Activated effector memory CD4-positive, alpha-beta T cell treated with anti-CD3 and anti-CD28 coated beads, Interleukin-2, amount 50 U/mL, for 16 hours (primary cell): ENCODE measurements around the gene RBM47.
"Not testable (repeated sequence)": the region's sequence is repeated elsewhere in the genome, so short reads cannot be mapped to it uniquely, and the experiment has no call there.

Source experiments
- DNase-seq: peaks from one replicate; pipeline ENCODE4 v3.0.0-alpha.2; 2020

The RBM47 gene

DNA sequence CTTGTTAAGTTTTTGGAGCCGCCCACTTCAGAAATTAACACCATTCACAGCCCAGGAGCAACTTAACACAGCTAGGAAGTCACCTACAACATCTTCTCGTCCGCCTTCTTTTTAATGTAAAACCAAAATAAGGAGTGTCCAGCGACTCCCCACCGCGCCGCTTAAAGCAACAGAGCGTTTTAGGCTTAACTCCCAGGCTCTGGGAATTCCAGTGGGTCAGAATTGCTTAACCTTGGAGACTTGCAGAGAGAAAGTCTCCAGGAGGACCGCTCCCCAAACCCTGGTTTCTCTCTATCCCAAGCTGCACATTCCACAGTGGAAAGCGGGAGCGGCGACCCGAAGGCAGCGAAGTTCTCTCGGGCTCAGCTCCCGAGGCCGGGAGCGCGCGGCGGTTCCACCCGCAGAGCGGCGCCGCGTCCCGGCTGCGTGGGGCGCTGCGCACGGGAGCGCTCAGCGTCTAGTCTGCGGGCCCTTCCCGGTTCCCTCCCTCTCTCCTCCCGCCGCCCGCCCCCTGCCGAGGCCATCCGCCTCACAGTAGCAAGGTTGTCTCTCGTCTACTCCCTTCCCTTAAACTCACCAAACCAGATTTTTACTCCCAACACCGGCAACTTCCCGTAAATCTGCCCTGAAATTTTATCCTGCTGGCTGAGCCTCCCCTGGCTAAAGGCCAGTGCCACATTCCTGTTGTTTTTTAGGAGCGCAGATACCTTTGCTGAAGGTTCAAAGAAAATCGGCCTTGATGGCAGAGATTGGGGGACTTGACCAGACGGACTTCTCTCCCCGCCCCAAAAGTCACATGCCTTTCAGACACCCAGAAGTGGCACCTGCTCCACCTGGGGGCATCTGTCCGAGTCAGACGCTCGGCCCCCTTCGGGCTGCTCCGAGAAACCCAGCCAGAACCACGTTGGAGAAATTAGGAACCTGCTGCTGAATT, at the start of gene RBM47:
TSS of gene RBM47 (minus strand) at position 464 of the 934 bp plus-strand sequence. CDS start 190,971 bp downstream, outside the sequence.
- peak; percentile 65 for DNase-seq

DNA sequence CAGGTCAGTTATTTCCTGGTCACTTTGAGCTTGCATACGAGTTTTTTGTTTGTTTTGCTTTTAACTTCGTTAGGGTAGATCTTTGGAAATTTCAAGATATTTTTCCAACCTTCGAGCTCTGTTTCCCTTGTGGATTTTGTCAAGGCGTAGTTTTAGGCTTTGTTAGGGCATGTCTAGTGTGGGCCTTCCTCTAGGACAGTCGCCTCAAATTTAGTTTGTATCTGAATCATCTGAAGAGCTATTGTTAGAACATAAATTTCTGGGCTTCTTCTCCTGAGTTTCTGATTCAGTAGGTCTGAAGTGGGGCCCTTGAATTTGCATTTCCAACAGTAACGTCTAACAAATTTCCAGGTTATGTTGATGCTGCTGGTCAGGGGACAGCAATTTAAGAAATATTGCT, 48.8 kb upstream of the RBM47 start:
- no peak for DNase-seq

DNA sequence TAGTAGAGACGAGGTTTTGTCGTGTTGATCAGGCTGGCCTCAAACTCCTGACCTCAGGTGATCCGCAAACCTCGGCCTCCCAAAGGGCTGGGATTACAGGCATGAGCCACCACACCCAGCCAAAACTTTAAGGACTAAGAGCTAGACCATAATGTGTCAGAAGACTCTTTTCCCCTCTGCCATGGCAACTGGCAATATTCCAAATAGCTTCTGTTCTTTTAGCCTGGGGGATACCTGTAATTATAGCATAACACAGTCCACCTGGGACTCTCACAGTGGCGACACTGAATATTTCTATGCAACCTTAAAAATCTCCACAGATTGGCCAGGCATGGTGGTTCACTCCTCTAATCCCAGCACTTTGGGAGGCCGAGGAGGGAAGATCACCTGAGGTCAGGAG, 45.5 kb upstream of the RBM47 start:
- no peak for DNase-seq

DNA sequence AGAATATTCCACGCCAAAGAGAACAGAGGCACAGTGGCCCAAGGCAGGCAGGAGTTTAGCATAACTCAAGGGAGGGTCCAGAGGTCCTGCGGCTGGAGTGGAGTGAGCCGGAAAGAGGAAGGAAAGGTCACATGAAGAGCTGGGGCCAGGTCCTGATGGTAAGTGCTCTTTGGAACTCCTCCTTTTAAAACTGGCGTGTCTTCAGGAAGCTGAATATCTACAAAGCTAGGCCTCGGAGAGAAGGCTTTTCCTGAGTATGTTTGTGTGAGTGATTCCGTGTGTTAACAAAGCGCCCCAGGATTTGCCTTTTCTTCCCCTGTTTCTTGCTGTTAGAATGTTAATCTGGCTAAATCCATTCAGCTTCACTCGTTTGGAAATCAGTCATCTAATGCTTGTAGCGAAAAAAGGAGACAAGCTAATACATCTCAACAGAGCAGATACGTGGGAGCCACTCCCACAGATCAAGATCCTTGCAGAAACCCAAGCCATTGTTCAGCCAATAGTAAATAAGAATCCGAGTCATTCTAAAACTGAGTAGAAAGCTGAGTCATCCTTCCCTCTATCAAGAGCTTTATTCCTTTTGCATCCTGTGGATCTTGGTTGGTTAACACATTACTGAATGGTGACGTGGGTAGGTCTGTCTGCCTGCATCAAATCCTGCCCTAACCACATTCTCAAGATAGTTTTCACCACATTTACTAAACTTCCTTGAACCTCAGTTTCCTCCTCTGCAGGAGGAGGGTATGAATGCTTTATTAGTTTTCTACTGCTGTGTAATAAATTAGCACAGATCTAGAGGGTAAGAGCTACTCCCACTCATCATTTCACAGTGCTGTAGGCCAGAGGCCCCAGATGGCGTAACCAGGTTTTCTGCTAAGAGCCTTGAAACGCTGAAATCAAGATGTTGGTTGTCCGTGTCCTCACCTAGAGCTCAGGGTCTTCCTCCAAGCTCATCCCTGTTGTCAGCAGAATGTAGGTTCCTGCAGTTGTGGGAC, 43.2 kb upstream of the RBM47 start:
- peak; percentile 78 for DNase-seq

DNA sequence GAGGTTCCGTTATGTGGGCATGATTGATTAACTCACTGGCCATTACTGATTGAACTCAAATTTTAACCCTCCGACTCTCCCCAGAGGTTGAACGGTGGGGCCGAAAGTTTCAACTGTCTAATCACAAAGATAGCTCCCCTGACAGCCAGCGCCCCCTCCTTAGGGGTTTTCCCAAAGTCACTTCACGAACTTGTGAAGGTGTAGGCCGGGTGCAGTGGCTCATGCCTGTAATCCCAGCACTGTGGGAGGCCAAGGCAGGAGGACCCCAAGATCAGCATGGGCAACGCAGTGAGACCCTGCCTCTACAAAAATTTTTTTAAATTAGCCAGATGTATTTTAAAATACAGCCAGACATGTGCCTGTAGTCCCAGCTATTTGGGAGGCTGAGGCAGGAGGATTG, 39.8 kb upstream of the RBM47 start:
- no peak for DNase-seq

DNA sequence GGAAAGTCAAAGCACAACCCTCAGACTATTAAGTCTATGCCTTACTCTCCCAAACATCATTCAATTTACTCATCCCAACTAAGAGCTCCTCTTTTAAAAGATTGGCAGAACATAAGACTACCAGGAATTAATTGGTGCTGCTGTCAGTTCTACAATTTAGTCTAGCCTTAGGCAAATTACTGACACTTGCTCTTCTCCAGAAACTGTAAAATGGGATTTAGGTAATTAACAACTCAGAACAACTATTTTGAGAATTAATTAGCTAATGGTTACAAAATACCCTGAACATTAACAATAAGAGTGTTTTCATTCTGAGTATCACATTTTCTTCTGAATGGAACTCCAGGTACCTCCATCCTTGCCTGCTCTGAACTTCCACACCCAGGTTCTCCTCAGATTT, 36.2 kb upstream of the RBM47 start:
- DNase-seq, result no peak

DNA sequence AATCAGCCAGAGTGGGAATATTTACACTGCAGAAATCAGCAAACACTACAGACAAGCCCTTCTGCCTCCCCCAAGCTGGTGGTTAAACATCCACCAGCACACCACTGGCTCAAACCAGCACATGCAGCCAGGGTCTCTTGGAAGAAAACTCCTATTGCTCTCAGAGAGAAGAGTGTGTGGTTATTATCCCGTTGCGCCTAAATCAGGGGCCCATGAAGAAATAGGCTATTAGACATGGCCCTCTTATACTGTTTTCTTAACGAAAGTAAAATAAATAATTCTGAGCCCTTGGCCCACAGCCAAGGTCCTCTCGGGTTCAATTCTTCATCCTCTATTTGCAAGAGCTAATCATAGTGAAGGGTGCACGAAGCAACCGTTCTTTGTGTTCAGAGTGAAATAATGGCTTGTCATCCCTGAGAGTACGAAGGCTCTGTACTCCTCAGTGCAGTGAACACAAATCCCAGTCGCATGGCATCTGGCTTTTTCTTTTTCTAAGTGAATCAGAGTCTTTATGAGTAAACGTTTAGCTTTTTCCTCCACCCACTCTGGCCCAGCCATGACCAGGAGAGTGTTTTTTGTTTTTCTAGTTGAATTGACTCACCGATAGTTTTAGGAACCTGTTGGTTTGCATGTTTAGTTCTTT, 33.4 kb upstream of the RBM47 start:
- DNase-seq, result peak; percentile 71

DNA sequence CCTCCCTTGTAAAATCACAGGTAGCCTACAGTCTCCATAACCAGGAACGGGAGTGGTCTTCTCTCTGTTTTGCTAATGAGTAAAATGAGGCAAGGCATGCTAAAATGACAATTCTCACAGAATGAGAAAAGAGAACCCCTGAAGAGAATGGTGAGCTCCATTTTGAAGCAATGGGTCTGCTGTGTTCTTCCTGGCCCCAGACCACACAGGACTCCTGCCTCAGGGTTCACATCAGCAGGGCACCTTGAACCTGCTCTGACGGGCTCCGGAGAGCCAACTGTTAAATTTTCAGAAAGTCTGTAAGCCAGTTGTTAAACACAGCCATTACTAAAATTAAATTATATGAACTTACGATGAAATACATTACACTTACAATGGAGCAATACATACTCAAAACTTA, 32.1 kb upstream of the RBM47 start:
- DNase-seq, result no peak

DNA sequence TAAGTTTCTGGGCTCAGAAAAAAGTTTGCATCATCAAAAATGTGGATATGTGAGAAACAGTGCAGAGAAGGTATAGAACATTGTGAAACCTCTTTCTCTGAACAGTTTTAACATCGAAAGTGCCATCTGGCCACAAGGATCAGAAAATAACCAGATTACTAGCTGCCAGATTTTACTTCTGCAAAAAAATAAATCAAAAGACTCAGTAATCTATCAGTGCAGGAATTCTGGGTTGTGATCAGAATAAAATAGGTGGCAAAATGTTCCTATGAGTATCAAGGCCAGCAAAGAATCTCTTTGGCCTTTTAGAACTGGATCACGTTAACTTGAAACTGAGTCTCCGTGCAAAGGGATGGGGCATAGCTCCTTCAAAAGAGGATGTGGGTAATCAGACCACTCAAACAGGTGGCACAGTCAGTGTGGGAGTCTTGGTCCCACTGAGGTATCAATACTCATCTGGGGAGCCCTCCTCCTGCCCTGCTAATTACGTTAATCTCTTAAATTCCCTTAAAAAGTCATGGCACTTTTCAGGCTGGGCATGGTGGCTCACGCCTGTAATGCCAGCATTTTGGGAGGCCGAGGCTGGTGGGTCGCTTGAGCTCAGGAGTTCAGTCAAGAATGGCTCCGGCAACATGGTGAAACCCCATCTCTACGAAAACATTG, 26.7 kb upstream of the RBM47 start:
- DNase-seq, result no peak

DNA sequence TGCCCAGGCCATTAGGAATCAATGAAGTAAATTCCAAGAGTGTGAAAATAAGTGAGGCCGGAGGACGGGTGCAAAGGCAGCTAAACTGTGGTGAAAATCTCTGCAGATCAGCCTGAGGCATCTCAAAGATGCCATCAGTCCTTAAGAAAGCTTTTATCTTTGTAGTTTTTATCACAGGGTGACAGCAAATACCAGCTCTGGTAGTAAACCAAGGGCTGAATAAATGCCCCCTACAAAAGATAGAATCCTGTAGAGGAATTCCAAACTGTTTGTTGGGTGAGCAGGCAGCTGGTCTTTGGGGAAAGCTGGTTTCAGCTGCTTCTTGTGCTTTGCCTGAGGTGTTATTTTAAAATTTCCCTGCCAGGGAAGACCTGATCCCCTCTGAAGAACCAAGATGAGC, 21.6 kb upstream of the RBM47 start:
- DNase-seq, result no peak

DNA sequence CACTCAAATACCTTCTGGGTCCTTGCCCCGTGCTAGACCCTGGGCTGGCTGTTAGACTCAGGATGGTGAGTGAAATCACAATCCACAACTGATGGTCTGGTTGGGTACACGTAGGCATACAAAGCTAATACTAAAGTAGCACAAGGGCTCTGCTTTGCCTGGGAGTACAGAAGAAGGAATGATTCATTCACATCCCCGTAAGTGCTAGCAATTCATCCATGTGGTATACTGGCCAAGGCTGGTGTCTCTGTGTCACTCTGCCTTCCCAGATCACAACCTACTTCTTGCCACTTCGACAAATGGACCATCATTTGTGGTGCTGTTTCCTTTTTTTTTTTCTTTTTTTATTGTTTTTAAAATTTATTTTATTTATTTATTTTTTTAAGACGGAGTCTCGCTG, 19.7 kb upstream of the RBM47 start:
- no peak for DNase-seq

DNA sequence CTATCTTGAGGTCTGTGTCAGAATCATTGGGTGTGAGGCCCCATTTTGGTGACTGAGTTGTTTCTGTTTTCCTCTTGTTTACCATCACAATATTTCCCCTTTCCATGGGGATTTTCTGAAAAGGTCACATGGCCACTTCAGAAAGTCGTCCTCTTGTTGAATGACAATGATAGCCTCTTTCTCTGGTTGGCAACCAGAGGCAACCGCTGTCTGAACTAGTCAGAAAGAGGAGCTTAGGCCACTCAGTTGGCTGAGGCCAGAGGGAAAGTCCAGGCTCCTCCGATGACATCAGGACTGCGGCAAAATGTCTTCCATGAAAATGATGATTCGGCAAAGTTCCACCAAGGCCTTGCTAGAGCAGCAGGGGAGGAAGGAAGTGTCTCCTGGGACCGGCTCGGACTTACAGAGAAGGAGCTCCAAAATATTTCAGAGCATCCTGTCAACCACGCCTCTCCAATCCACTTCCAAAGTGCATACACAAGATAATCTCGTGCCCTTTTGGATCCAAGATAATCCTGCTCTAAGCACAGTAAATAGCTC, 19.1 kb upstream of the RBM47 start:
- DNase-seq, result no peak

DNA sequence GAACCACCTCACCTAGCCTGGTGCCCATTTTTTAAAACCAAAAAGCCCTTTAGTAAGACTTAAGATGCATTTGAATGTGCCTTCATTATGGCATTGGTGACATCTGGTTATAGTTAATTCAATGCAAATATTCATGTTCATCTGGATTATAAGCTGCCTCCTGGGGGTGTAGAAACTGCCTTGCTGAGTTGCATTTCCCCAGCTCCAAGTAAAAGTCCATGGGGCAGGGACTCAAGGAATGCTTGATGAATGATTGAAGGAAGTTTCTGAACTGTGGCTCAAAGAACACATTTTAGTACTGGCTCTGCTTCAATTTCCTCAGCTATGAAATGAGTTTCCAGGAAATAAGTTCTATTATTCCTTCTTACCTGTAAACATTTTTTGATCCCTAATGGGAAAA, 18.5 kb upstream of the RBM47 start:
- DNase-seq, result no peak

DNA sequence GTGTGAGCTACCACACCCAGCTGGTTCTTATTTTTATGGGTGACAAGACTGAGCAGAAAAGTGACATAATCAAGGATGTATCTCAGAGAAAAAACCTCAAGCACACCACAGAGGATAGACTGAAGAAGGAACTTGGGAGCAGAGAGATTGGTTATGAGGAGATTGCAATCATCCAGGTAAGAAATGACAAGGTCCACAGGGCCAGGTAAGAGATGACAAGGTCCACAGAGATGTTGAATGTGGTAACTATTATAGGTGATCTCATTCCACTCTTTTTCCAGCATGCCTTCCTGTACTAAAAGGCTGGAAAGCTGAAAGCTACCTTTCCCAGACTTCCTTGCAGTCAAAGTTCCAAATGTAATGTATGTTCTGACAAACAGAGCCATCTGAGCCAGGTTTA, 15.9 kb upstream of the RBM47 start:
- DNase-seq, result no peak

DNA sequence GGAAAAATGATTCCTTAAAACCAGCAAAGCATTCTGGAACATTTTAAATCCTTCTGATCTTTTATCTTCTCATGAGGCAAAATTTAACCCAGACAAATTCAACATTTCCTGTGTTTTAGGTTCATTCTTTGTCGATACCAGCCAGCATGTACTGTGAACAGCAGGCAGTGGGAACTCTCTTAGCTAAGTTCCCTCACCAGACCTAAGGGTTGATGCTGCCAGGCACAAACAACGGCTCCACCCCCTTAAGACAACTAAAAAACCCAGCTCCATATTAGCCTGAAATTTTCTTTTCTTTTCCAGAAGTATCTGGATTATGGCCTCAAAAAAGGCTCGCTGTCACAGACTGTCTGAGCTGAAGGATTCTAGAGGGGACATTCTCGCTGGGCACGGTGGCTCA, 2.4 kb upstream of the RBM47 start:
- no peak for DNase-seq

DNA sequence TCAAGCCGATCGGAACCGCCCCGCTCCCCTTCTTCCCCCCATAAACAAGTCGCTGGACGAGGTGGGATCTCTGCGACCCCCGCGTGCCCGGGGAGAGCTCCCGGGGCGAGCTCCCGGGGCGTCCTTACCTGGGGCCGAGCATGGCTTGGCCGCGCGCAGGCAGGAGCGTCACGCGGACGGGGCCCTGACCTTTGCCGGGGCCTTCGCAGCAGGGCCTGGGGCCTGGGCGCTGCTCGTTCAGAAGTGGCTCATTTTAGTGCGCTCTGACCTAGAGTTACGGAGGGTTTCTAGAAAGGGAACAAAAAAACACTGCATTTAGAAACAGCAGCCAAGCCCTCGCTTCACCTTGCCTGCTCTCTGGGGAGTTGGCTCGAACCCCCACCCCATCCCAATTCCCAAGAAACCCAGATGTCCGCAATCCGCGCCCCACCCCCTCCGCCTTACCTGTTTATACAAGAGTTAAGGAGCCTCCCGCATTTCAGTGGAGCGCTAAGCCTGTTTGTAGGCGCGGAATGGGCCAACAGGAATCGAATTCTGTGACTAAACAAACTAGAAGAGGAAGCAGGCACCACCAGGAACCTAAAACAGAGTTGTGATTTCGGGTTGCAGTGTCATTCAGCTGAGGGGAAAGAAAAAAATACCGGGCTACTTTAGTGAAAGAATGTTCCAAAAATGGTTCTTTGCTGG, 814 bp upstream of the RBM47 start:
- DNase-seq, result no peak

DNA sequence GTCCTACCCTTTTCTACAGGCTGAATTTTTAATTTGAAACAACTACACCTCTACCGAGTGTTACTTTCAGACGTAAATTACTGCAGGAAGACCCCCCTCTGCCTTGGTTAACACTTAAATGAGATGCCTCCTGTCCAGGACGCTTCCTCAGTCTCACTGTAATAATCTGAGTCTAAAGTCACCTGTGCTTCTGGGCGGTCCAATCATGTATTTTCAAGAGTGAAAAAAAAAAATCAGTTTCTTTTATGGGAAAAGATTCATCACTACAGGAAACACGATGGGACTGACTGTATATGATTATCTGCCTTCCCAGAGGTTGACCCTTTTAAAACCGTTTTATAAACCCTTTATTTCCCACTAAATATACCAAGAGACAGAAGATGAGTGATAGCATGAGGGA, 776 bp downstream of the RBM47 start:
- DNase-seq, result no peak

DNA sequence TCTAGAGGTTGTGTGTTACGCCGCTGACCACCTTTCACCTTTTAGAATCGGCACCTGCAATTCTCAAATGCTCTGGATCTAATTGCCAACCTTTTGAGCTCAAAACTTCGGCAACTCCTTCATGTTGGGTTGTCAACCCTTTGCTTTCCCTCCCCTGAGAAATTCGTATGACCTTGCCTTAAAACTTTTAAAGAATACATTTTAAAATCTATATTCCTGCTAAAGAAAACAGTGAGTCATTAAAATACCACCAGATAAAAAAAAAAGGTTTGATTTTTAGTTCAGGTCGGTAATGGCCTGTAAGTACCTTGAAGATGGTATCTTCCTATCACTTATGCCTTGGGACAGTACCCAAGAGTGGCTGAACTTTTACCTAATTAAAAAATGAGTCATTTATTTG, 1.3 kb downstream of the RBM47 start:
- DNase-seq, result not testable (repeated sequence)

DNA sequence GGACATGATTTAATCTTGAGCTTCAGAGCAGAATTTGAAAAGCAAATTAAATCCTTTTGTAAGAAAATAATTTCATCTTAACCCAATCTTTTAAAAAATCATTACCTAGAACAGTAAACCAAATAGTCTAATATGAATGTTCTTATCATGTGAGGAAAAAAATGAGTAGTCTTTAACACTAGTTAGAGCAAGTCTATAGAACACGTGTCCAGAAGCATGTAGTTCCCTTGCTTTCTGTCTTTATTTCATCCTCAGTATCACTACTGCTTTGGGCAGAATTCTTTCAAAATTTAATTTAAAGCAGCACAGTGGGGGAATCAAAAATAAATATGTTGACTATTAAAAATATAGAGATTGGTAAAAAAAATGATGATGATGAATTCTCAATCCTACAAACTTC, 2.1 kb downstream of the RBM47 start:
- DNase-seq, result no peak

DNA sequence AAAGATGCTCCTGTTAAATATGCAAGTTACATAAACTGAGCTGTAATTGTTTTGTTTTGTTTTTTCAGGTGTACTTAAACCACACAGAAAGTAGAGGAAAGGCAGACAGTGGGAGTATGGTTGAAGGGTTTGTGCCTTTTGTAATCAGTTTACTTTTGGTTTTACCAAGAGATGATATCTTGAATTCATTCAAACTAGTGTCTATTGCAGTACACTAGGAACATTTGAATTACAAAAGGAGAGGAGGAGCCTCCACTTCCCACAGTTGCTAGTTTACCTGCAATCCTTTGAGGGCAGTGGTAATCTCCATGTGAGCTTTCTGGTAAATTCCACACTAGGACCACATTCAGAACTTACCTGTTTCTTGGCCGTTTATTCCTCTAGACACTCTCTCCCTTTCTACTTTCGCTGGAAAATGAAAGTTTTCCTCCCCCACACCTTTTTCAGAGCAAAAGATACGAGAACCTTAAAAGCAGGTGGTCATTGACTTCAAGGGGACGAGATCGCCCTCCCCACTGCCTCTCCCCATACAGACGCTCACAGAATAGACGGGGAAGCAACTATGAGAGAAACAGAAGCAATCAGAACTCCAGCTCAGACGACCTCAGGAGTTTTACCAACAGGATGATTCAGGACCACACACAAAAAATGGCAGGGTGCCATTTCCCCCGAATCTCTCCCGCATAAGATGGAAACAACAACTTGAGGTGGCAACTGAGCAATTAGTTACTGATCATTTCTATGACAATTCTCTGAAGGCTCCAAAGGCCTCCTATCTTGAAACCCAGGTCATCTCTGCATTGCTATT, 3.3 kb downstream of the RBM47 start:
- DNase-seq, result no peak

DNA sequence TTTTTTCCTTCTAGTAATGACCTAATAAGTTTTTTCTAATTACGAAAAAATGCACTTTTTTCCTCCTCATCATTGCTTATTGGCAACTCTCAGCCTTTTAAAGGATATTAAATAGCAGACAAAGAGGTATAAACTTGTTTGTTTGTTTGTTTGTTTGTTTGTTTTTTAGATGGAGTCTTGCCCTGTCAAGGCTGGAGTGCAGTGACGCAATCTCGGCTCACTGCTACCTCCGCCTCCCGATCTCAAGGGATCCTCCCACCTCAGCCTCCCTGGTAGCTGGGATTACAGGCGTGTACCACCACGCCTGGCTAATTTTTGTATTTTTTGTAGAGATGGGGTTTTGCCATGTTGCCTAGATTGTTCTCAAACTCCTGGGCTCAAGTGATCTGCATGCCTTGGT, 6.0 kb downstream of the RBM47 start:
- DNase-seq, result no peak
